NCI-H226 (cell line): ENCODE data around the gene ZDHHC11B.
"Not testable (repeated sequence)": the region's sequence is repeated elsewhere in the genome, so short reads cannot be mapped to it uniquely, and the experiment has no call there.

ENCODE experiments used
- DNase-seq: peaks from one replicate; pipeline ENCODE4 v3.0.0-alpha.2; 2015

The ZDHHC11B gene

DNA sequence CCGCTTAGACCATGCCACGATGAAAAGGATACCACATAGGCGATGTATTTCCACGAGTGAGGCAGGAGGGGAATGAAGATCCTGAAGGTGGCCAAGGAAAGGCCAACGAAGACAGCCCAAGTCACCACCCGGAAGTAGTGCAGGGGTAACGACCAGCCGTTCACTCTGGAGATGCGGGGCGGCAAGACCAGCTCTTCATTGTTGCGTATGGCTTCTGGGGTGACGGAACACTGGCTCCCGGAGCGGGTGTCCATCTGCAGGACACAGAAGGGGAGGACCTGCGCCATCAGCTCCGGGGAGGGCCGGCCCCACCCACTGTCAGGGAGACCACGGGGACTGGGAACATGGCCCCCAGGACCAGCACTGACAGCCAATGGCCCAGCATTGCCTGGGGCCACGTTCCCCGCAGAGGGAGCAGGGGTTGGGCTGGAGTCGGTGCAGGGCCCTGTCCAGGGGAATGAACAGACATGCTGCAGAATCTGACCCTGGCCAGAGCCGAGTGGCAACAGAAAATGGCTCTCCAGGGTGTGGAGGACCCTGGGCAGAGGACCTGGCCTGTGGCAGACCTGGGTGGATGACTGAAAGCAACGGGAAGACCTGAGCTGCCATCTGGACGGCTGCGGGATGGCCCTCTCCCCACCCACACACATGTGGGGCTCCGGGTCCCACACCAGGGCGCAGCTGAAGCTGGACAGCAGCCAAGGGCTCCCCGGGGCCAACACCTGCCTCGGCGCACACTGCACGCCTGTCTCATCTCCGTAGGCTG lies 17.7 kb downstream of the ZDHHC11B start:
- no peak for DNase-seq

DNA sequence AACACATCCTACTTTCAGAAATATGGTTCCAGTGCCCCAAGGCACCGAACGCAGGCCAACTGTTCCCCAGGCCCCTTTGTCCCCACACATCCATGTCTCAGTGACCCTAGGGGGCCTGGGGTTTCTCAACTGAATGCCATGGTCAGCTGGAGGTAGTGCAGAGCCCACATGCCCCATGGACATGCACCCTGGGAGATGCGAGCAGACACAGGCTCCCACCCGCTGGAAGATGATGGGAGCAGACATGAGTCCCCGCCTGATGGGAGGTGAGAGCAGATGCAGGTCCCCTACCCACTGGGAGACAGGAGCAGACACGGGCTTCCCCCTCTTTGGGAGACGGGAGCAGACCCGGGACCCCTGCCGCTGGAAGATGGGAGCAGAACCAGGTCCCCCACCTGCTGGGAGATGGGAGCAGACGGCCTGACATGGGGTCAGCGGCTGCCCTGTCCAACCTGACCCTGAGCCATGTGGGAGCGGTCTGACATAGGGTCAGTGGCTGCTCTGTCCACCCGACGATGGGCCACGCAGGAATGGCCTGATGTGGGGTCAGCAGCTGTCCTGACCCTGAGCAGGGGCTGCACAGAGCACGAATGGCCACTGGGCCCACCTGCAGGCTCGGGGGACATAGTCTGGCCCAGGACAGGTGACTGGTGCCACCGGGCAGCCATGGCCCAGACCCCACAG lies 18.4 kb downstream of the ZDHHC11B start:
- DNase-seq, result no peak

DNA sequence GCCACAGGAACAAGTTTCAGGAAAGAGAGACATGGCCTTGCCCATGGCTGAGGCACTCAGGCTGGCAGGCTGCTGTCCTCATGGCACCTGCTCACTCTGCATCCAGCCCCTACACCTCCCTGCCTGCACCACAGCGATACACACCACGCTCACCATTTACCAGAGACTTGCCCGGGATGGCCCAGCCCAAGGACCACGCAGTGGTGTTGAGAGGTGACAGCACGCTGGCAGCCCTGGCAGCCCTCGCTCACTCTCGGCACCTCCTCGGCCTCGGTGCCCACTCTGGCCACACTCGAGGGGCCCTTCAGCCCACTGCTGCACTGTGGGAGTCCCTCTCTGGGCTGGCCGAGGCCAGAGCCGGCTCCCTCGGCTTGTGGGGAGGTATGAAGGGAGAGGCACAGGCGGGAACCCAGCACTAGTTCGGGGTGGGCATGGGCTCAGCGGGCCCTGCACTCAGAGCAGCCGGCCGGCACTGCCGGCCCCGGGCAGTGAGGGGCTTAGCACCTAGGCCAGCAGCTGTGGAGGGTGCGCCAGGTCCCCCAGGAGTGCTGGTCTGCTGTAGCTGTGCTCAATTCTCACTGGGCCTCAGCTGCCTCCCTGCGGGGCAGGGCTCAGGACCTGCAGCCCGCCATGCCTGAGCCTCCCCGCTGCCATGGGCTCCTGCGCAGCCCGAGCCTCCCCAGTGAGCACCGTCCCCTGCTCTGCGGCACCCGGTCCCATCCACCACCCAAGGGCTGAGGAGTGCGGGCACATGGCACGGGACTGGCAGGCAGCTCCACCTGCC lies 20.3 kb downstream of the ZDHHC11B start:
- DNase-seq, result no peak

DNA sequence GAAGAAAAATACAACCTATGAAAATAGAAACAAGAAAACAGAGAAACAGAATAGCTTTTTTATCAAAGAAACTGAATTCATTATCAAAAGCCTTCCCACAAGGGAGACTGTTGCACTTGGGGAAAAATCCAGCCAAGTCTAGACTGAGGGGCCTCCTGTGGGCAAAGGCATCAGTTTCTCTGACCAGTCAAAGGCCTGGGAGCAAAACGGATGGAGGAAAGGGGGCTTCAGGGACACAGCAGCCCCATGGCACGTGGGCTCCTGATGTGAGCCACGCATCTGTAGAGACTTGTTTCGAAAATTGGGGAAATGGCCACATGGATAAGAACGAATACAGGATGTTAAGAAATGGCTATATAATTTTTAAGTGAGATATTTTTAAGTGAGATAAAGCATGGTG lies 21.1 kb downstream of the ZDHHC11B start:
- no peak for DNase-seq

DNA sequence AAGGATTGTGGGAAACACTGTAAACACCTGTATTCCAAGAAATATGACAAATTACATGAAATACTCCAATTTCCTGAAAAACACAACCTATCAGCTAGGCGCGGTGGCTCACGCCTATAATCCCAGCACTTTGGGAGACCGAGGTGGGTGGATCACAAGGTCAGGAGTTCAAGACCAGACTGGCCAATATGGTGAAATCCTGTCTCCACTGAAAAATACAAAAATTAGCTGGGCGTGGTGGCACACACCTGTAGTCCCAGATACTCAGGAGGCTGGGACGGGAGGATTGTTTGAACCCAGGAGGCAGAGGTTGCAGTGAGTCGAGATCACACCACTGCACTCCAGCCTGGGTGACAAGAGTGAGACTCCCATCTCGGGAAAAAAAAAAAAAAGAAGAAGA lies 21.5 kb downstream of the ZDHHC11B start:
- DNase-seq, result not testable (repeated sequence)

DNA sequence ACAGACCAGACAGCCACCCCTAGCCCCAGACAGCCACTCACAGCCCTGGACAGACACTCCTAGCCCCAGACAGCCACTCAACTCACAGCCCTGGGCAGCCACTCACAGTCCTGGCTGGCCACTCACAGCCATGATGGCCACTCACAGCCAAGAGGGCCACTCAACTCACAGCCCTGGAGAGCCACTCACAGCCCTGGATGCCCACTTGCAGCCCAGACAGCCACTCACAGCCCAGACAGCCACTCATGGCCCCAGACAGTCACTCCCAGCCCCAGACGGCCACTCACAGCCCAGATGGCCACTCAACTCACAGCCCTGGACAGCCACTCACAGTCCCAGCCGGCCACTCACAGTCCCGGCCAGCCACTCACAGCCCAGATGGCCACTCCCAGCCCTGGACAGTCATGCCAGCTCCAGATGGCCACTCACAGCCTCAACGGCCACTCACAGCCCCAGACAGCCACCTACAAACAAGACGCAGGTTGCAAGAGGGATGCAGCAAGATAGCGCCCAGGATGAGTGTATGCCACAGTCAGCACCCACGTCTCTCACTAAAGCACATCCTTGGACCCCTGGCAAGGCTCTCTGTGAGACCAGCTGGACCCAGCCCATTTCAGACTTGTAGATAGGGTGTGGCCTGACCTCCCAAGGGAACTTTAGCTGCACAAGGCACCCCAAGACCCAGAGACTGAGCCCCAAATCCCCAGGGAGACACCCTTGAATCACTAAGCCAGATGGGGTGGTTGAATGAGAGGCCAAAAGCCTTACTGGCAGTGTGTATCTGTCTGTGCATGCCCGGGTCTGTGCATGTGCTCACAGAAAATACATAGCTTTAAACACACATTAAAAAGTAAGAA lies 22.4 kb downstream of the ZDHHC11B start:
- DNase-seq, result no peak

DNA sequence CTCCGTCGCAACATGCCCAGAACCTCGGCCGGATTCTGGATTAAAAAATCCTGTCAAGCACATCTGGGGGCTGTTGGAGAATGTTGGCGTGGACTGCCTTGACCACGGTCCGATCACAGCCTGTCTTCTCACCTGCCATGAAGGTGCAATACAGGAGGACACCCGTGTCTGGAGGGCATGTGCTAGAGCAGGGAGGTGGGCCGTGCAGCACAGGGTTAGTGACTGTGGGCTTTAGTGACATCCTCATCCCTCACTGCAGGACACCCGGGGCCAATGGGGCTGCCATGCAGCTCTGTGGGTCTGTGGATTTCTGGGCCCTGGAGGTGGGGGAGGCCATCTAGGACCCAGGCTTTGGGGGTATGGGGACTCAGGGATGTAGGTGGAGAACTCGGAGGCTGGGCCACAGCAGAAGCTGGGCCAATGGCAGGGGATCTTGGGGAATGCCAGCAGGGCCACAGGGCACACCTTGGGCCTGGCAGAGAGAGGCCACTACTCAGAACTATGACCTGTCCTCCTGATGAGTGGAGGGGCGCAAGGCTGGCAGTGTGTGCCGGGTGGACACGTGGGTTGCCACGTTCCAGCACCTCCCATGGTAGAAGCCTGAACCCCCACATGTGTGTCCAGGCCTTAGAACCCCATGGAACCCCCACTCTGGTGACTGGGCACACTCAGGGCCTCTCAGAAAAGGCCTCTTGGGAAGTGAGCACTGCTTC lies 23.3 kb downstream of the ZDHHC11B start:
- DNase-seq, result no peak

DNA sequence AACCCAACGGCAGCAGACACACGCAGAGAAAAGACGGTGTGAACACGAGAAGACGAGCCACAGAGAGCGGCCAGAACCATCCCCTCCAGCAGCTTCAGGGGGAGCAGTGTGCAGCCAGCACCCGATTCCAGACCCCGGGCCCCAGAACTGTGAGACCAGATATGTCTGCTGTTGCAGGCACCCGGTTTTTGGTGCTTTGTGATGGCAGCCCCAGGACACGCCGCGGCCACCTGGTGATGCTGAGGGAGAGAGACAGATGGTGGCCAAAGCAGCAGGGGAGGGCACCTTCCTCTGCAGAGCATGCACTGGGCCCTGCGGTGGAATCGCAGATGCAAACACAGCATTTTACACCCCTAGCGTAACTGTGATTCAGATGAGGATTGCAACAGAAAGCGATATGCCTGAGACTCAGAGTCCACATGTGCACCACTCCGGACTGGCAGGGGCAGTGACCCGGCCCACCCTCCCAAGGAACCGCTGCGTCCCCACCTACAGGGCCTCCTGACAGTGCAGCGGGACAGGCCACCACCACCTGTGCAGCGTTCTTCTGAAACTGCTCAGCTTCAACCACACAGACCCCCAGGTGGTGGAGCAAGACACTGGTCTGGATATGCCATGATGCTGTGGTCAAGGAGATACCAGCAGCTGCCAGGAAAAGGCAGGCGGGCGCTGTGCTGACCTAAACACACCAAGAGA lies 24.0 kb downstream of the ZDHHC11B start:
- DNase-seq, result no peak

DNA sequence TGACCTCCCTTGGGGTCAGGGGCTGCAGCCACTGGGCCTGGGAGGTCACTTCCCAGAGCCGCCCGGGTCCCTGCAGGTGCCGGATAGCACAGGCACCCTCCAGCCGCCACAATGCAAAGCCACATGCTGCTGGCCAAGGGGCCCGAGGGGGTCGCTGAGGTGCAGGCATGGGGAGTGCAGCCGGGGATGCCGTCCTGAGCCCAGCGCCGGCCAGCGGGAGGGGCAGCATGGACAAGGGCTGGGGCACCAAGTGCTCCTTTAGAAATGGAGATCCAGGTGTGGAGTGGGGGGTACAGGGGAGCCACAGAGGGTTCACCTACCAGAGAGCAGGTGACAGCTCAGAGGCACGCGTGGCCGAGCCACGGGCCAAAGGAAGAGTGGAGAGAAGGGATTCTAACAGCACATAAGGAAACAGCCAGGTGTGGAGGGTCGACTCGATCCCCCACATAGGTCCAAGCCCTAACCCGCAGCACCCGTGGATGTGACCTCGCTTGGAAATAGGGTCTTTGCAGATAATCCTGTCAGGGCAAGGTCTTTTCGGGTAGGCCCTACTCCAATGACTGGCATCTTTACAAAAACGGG lies 24.7 kb downstream of the ZDHHC11B start:
- DNase-seq, result no peak

DNA sequence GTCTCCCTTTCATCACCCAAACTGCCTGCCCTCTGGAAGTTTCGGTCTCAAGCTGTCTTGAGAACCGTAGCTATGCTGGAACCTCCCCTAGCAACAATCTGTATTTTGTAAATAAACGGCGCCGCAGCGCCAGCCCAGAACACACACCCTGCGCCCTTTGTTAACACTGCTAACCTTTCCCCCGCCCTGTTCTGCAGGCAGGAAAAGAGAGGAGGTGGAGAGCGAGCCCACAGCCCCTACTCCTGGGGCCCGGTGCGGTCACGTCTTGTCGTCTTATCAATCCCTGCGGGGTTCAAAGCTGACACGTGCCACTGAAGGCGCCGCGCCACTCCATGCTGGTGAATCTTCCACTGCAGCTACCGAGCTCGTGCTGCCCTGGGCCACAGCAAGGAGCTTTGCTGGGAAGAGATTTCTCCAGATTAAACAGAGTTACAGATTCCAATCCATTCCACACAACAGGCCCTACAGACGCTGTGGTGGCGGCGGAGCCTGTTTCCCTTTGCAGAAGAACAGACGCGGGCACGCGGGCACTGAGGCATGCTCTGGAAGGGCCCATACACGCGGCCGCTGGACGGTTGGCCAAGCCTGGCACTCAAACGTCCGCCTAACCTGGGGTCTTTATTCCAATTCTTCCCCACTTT lies 25.3 kb downstream of the ZDHHC11B start:
- DNase-seq, result no peak

DNA sequence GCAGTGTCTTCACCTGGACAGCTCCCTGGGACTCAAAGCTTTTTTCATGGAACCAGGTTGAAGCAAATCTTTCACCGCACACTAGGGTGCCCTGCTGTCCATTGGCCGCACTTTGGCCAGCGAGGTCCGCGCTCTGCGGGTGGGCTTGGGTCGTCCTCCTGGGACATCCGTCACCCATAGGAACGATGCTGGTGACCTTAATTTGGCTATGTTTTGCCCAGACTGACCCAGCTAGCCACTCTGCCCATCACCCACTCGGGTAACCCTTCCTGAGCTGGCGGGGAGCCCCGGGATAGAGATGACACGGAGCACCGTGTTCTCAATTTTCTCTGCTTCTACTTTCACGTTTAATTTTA lies 25.9 kb downstream of the ZDHHC11B start:
- DNase-seq, result no peak

DNA sequence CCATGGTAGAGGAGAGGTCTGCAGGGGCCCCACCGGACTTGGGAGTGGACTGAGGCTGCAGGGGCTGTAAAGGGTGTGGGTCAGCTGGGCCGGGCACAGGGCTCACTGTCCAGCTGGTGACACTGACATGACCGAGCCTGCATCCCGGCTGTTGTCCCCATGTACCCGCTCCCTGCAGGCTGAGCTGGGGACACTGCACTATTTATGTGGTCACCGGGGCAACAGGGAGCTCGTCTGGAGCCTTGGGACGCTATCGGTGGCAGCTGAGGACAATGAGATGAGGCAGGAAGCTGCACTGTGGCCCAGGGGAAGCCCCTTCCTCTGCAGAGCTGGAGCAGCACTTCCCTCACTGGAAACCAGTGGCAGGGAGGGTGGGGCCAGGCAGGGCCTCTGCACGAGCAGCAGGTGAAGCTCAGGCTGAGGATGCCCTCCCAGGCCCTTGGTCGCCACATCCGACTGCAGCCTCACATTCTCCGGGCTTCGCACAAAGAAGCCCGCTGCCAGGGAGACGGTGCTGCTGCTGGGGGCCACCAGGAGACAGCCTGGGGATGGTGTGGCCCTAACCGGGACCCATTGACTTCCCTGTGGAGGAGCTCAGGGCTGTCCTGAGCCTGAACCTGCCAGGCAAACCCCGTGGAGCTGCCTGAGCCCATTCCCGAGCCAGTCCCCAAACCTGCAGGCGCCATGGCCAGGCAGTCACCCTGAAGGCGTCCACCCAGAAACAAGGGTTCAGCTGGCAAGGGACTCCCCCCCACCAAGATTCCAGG lies 26.4 kb downstream of the ZDHHC11B start:
- no peak for DNase-seq

DNA sequence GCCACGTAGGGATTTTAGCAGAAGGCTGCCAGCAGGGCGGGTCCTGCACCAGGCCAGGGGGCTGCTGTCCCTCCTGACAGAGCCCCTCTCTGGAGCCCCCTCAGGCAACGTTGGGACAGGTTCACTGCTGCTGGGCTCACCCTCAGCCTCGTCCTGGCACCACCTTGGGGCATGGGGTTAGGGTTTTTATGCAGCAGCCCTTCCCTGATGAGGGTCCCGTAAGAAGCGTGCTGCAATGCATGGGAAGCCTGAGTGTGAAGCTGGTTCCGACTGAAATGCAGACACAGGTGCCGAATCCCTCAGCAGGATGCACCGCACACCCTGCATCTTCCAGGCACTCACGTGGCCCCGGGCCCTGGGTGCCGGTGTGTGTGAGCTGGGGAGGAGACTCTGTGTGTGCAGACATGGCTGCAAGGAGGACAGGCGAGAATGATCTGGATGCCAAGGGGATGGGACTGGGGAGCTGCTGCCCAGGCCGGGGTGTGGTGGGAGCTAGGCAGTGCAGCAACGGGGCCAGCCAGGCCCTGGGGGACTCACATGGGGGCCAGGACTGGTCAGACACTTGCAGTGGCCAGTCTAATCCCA lies 27.1 kb downstream of the ZDHHC11B start:
- DNase-seq, result no peak

DNA sequence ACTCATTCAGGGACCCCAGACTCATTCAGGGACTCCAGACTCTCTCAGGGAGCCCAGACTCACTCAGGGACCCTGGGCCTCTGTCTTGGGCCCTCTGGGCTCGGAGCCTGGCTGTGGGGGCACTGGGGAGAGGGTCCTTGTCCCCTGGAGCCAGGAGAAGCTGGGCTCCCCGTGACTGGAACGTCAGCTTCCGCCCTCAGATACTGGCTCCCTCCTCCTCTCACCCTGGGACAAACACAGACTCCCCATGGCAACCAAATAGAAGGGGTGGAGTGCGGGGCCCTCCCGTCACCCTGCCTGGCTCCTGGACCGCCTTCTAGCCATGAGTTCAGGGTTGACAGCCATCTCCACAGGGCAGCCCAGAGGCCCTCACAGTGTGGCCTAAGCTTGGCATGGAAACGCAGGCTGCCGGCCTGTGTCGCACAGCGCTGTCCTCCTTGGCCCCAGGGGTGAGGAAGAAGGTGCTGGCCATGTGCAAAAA lies 27.6 kb downstream of the ZDHHC11B start:
- DNase-seq, result no peak

DNA sequence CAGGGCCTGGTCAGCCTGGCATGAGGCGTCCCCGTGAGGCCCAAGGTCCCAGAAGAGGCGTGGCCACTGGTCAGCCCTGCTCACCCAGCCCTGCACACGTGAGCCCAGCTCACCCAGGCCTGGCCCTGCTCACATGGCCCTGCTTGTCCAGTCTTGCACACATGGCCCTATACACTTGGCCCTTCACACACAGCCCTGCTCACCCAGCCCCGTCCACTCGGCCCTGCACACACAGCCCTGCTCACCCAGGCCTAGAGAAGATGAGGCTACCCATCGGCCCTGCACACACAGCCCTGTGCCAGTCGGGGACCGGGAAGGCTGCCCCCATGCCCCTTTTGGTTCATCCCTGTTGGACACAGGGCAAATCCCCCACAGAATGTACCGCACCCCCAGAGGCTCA lies 28.4 kb downstream of the ZDHHC11B start:
- no peak for DNase-seq

DNA sequence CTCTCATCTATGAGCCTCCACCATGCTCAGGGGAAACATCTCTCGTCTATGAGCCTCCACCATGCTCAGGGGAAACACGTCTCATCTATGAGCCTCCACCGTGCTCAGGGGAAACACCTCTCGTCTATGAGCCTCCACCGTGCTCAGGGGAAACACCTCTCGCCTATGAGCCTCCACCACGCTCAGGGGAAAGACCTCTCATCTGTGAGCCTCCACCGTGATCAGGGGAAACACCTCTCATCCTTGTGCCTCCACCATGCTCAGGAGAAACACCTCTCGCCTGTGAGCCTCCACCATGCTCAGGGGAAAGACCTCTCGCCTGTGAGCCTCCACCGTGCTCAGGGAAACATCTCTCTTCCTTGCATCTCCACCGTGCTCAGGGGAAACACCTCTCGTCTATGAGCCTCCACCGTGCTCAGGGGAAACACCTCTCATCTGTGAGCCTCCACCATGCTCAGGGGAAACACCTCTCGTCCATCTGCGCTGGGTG lies 30.3 kb downstream of the ZDHHC11B start:
- DNase-seq, result not testable (repeated sequence)

DNA sequence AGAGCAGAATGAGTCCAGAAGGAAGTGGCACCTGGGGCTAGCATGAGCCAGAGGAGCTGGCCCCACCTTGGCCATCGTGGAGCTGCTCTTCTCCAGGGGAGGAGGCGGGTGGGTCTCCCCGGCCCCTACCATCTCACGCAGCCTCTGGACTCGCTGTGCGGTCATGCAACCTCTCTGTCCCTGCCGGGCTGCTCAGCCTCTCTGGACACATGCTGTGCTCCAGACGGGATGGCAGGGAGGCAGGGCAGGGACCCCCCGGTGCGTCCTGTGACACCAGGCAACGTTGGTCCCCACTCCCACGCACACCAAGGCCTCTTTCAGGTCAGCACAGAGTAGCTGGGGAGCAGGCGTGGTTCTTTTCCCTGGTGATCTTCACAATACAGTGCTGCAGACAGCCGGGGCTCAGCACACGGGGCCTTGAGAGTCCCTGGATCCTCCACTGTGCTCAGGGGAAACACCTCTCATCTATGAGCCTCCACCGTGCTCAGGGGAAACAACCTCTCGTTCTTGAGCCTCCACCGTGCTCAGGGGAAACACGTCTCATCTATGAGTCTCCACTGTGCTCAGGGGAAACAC lies 30.9 kb downstream of the ZDHHC11B start:
- not testable (repeated sequence) for DNase-seq

DNA sequence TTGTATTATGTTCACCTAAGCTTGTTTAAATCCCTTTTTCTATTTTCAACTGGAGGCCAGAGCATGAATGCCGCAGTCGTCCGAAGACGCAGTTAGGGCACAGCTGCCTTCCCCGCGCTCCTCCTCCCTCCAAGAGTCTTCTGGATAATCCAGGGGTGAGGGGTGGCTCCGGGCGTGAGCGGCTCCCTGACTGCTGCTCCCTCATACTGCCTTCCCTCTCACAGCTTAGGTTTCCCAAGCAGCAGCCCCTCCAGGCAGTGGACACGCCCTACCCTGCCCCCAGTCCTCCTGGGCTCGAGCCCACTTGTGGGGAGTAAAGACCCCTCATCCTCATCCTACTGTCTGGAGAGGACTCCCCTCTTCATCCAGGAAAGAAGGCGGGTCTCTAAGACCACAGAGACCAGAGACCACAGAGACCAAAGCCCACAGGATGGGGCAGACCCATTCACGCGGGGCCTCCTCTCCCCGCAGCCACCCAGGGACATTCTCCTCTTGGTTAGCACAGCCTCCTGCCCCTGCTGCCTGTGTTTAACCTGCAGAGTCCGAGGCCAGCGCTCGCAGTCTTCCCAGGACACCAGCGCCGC lies 31.9 kb downstream of the ZDHHC11B start:
- DNase-seq, result not testable (repeated sequence)
